Neutrophil (primary cell): ENCODE results near the gene CHTF8.
"Not testable (repeated sequence)": the region's sequence is repeated elsewhere in the genome, so short reads cannot be mapped to it uniquely, and the experiment has no call there.

Source experiments
- H3K27ac ChIP-seq: fragments of 200-600 bp; sonication (generic); 2 replicates; pipeline ENCODE4 v1.5.1; 2016; ENCODE audit warnings: mild to moderate bottlenecking, moderate library complexity
- H3K27me3 ChIP-seq: fragments of 200-600 bp; sonication (generic); 2 replicates; pipeline ENCODE4 v1.6.0; 2016; ENCODE audit warnings: mild to moderate bottlenecking
- H3K36me3 ChIP-seq: fragments of 200-600 bp; sonication (generic); 2 replicates; pipeline ENCODE4 v1.5.1; 2017
- H3K4me1 ChIP-seq, 2 experiments: fragments of 200-600 bp in 1 of 2; sonication (generic) in 1 of 2; 1 replicate in 1 of 2; 2 replicates in 1 of 2; pipeline versions ENCODE4 v1.5.1 to v1.6.1; 2013 to 2016; ENCODE audit warnings: low read depth in 1 of 2, low read length in 1 of 2, mild to moderate bottlenecking in 1 of 2, moderate library complexity in 1 of 2; ENCODE audit not compliant: control insufficient read depth in 1 of 2, insufficient read depth in 1 of 2
- H3K4me3 ChIP-seq, 2 experiments: fragments of 200-600 bp in 1 of 2; sonication (generic) in 1 of 2; 1 replicate in 1 of 2; 2 replicates in 1 of 2; pipeline ENCODE4 v1.5.1; 2013 to 2016; ENCODE audit warnings: low read depth in 1 of 2, low read length in 1 of 2, mild to moderate bottlenecking in 1 of 2, moderate library complexity in 1 of 2
- H3K9me3 ChIP-seq: fragments of 200-600 bp; sonication (generic); 2 replicates; pipeline ENCODE4 v1.5.1; 2016
- TF ChIP-seq, protein P1 (sequence below): fragments of 200-600 bp; sonication (generic); IDR thresholded peaks from 2 replicates; pipeline ENCODE4 v1.5.1; 2016; ENCODE audit warnings: antibody characterized with exemption

CHTF8 gene

GRCh38 chr16:69160192-69160591, 27.8 kb upstream of the CHTF8 start:
- Histone ChIP-seq H3K36me3 (peaks cover 12% of the 10 kb centered on the region), H3K27ac (no peak overlapping the region)

GRCh38 chr16:69157196-69157595, 24.8 kb upstream of the CHTF8 start:
- Histone ChIP-seq H3K9me3 (no peaks in the 10 kb centered on the region), H3K27ac (no peak overlapping the region), H3K4me1 (no peaks in the 10 kb centered on the region), H3K27me3 (no peaks in the 10 kb centered on the region), H3K4me3 (no peak overlapping the region), H3K36me3 (peaks cover 12% of the 10 kb centered on the region)
- TF ChIP-seq, protein P1, sequence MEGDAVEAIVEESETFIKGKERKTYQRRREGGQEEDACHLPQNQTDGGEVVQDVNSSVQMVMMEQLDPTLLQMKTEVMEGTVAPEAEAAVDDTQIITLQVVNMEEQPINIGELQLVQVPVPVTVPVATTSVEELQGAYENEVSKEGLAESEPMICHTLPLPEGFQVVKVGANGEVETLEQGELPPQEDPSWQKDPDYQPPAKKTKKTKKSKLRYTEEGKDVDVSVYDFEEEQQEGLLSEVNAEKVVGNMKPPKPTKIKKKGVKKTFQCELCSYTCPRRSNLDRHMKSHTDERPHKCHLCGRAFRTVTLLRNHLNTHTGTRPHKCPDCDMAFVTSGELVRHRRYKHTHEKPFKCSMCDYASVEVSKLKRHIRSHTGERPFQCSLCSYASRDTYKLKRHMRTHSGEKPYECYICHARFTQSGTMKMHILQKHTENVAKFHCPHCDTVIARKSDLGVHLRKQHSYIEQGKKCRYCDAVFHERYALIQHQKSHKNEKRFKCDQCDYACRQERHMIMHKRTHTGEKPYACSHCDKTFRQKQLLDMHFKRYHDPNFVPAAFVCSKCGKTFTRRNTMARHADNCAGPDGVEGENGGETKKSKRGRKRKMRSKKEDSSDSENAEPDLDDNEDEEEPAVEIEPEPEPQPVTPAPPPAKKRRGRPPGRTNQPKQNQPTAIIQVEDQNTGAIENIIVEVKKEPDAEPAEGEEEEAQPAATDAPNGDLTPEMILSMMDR, result no peak

More at GRCh38 chr16:69160192-69160591, 27.8 kb upstream of the CHTF8 start:
- Histone ChIP-seq H3K9me3 (no peaks in the 10 kb centered on the region), H3K4me1 (no peaks in the 10 kb centered on the region), H3K27me3 (no peaks in the 10 kb centered on the region), H3K4me3 (no peak overlapping the region)
- TF ChIP-seq, protein P1, result no peak

DNA sequence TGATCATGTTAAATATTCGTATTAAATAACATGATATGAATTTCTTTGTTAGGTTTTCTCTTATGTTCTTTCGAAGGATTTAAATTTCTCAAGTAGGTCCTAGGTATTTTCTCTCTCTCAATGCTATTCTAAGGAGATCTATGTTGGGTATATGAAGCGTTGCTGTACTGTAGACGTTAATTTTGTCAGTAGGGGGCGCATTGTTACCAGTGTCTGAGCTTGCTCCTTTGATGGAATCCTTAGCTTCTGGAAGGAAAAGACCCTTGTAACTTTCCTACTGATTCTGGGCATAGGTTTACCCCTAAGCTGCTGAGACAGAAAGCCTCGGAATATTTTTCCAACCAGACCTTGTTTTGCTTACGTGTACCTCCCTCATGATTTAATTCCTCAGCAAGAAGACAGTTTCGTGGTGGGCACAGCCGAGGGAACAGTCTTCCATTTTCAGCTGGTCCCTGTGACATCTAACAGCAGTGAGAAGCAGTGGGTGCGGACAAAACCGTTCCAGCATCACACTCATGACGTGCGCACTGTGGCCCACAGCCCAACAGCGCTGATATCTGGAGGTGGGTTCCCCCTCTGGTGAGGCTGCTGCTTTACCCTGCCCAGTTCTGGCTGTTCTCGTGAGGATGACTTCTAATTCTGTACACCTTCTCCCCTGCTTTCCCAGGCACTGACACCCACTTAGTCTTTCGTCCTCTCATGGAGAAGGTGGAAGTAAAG, 17.9 kb upstream of the CHTF8 start:
- Histone ChIP-seq H3K36me3 (peaks cover 3% of the 10 kb centered on the region), H3K4me1 (no peaks in the 10 kb centered on the region), H3K9me3 (no peaks in the 10 kb centered on the region), H3K27ac (no peak overlapping the region), H3K27me3 (no peaks in the 10 kb centered on the region), H3K4me3 (no peak overlapping the region)
- TF ChIP-seq, protein P1, result peak; percentile 60

GRCh38 chr16:69149621-69150020, 17.2 kb upstream of the CHTF8 start:
- H3K9me3 ChIP-seq, H3K27ac ChIP-seq, H3K36me3 ChIP-seq, H3K4me3 ChIP-seq, H3K4me1 ChIP-seq, H3K27me3 ChIP-seq: not testable (repeated sequence)

GRCh38 chr16:69145658-69146057, 13.3 kb upstream of the CHTF8 start:
- H3K36me3 ChIP-seq, result peaks cover 11% of the 10 kb centered on the region
- no peak overlapping the region for H3K27ac ChIP-seq
- H3K9me3 ChIP-seq, result no peaks in the 10 kb centered on the region
- H3K4me3 ChIP-seq, result no peak overlapping the region
- TF ChIP-seq, protein P1, result no peak
- no peaks in the 10 kb centered on the region for H3K4me1 ChIP-seq
- no peaks in the 10 kb centered on the region for H3K27me3 ChIP-seq

DNA sequence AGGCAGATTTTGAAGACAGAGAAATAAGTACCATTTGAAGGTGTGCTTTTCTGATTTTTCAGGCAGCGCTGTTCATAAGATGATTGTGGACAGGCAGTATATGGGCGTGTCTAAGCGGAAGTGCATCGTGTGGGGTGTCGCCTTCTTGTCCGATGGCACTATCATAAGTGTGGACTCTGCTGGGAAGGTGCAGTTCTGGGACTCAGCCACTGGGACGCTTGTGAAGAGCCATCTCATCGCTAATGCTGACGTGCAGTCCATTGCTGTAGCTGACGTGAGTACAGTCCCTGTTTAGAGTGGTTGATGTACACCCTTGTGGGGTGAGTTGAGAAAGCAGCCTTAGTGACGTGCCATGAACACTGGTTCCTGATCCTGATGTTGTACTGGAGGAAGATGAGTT, 10.7 kb upstream of the CHTF8 start:
- H3K4me3 ChIP-seq, result no peak overlapping the region
- H3K36me3 ChIP-seq, result peaks cover 11% of the 10 kb centered on the region
- no peaks in the 10 kb centered on the region for H3K4me1 ChIP-seq
- no peaks in the 10 kb centered on the region for H3K9me3 ChIP-seq
- TF ChIP-seq, protein P1, result no peak
- H3K27ac ChIP-seq, result no peak overlapping the region
- no peaks in the 10 kb centered on the region for H3K27me3 ChIP-seq
